Glutamatergic neuron (in vitro differentiated cells): ENCODE results near the gene ZNRF3. TPM values are rescaled to one million over a fixed set of nuclear protein-coding genes. Genes with fewer than 3 reads are reported as not detected.

Experiments
- DNase-seq: peaks from one replicate; pipeline ENCODE4 v3.0.0; 2022
- H3K27ac Mint-ChIP-seq: one replicate; pipeline ENCODE4 v1.8.0; 2020; ENCODE audit warnings: mild to moderate bottlenecking, mixed read lengths, inconsistent platforms; ENCODE audit not compliant: unreplicated experiment
- H3K27me3 Mint-ChIP-seq: one replicate; pipeline ENCODE4 v1.8.0; 2020; ENCODE audit warnings: mild to moderate bottlenecking, moderate library complexity, mixed read lengths, inconsistent platforms; ENCODE audit not compliant: unreplicated experiment
- H3K36me3 Mint-ChIP-seq: one replicate; pipeline ENCODE4 v1.8.0; 2020; ENCODE audit warnings: mild to moderate bottlenecking, mixed read lengths, inconsistent platforms; ENCODE audit not compliant: unreplicated experiment
- H3K4me1 Mint-ChIP-seq: one replicate; pipeline ENCODE4 v1.8.0; 2020; ENCODE audit warnings: mild to moderate bottlenecking, low read depth, mixed read lengths, inconsistent platforms; ENCODE audit not compliant: unreplicated experiment
- H3K4me3 Mint-ChIP-seq: one replicate; pipeline ENCODE4 v1.8.0; 2020; ENCODE audit warnings: mild to moderate bottlenecking, mixed read lengths, inconsistent platforms; ENCODE audit not compliant: unreplicated experiment
- H3K9me3 Mint-ChIP-seq: one replicate; pipeline ENCODE4 v1.8.0; 2020; ENCODE audit warnings: mild to moderate bottlenecking, moderate library complexity, mixed read lengths, inconsistent platforms; ENCODE audit not compliant: unreplicated experiment
- CTCF ChIP-seq: fragments of 200-600 bp; sonication (generic); IDR thresholded peaks from one replicate; pipeline ENCODE4 v1.5.0; 2021; ENCODE audit not compliant: partially characterized antibody, unreplicated experiment
- total RNA-seq: library from RNA; stranded (reverse); fragmentation: NEBNext Ultra II Directional; extraction: Animal tissue kit (Norgen Biotek cat#: 25700); gene quantifications from one replicate; pipeline ENCODE4 v1.2.1, GENCODE V29; 2021; ENCODE audit not compliant: unreplicated experiment

Gene ZNRF3
- total RNA-seq, 1 donor from 2014 or later = 8.3 TPM

- peaks cover 5% of the 10 kb centered on the region for H3K27me3 Mint-ChIP-seq
- H3K9me3 Mint-ChIP-seq = peaks cover 4% of the 10 kb centered on the region
- DNase-seq = no peak
- H3K4me3 Mint-ChIP-seq = no peak overlapping the region
- peaks cover 6% of the 10 kb centered on the region for H3K36me3 Mint-ChIP-seq
- peaks cover 11% of the 10 kb centered on the region for H3K4me1 Mint-ChIP-seq
- H3K27ac Mint-ChIP-seq = no peak overlapping the region
- no peak for TF ChIP-seq CTCF
Observed at GRCh38 chr22:29014773-29015172, 131.4 kb downstream of the ZNRF3 start.

GRCh38 chr22:29016067-29016938, 132.9 kb downstream of the ZNRF3 start:
- Mint-ChIP-seq H3K27ac (no peak overlapping the region), H3K9me3 (peaks cover 2% of the 10 kb centered on the region), H3K36me3 (peaks cover 6% of the 10 kb centered on the region), H3K27me3 (peaks cover 2% of the 10 kb centered on the region), H3K4me3 (no peak overlapping the region), H3K4me1 (peaks cover 11% of the 10 kb centered on the region)
- DNase-seq = no peak
- no peak for TF ChIP-seq CTCF

GRCh38 chr22:29018293-29019189, 135.2 kb downstream of the ZNRF3 start:
- H3K4me1 Mint-ChIP-seq = peaks cover 13% of the 10 kb centered on the region
- peaks cover 2% of the 10 kb centered on the region for H3K9me3 Mint-ChIP-seq
- peaks cover 6% of the 10 kb centered on the region for H3K36me3 Mint-ChIP-seq
- no peak overlapping the region for H3K27ac Mint-ChIP-seq
- DNase-seq = no peak
- H3K4me3 Mint-ChIP-seq = no peak overlapping the region
- H3K27me3 Mint-ChIP-seq = peaks cover 2% of the 10 kb centered on the region
- TF ChIP-seq CTCF = no peak

- Mint-ChIP-seq H3K27me3 (peaks cover 2% of the 10 kb centered on the region), H3K4me1 (peaks cover 2% of the 10 kb centered on the region), H3K4me3 (no peak overlapping the region), H3K36me3 (peaks cover 6% of the 10 kb centered on the region), H3K9me3 (peaks cover 2% of the 10 kb centered on the region), H3K27ac (no peak overlapping the region)
- DNase-seq = no peak
- no peak for TF ChIP-seq CTCF
Observed at GRCh38 chr22:29022101-29022817, 138.9 kb downstream of the ZNRF3 start.
